ENCODE measurements around the gene SDK1. TPM values are rescaled to one million over a fixed set of nuclear protein-coding genes. Genes with fewer than 3 reads are reported as not detected.

The SDK1 gene
- total and polyA plus RNA-seq, 2 experiments from 2014 or later: 4.1 to 16.5 TPM

DNA sequence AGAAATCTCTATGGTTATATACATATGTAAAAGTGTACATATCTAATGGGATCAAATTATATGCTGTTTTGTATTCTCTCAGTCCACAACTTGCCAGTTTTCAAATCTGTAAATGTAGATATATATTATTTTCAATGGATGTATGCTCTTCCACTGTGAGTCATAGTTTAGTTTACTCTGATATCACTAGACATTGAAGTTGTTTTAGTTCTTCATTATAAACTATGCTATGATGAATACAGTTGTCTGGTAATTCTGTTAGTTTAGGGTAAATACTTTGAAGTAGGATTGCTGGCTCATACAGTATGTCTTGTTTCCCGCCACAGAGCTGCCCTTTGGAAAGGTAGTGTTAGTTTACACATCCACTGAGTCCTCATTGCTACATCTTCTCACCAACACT is 25.2 kb downstream of the SDK1 start:
- H3K9me3 ChIP-seq (ENCODE audit: low read depth): no peaks in the 10 kb centered on the region
- H3K4me1 ChIP-seq (ENCODE audit: low read depth): no peaks in the 10 kb centered on the region
- no peak overlapping the region for H3K4me3 ChIP-seq
- no peaks in the 10 kb centered on the region for H3K27me3 ChIP-seq
- TF ChIP-seq, protein P1, sequence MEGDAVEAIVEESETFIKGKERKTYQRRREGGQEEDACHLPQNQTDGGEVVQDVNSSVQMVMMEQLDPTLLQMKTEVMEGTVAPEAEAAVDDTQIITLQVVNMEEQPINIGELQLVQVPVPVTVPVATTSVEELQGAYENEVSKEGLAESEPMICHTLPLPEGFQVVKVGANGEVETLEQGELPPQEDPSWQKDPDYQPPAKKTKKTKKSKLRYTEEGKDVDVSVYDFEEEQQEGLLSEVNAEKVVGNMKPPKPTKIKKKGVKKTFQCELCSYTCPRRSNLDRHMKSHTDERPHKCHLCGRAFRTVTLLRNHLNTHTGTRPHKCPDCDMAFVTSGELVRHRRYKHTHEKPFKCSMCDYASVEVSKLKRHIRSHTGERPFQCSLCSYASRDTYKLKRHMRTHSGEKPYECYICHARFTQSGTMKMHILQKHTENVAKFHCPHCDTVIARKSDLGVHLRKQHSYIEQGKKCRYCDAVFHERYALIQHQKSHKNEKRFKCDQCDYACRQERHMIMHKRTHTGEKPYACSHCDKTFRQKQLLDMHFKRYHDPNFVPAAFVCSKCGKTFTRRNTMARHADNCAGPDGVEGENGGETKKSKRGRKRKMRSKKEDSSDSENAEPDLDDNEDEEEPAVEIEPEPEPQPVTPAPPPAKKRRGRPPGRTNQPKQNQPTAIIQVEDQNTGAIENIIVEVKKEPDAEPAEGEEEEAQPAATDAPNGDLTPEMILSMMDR (IDR thresholded peaks at IDR 0.05; ENCODE audit: low read depth, low read length): no peak
- H3K27ac ChIP-seq: no peak overlapping the region
- H3K36me3 ChIP-seq: no peaks in the 10 kb centered on the region
- DNase-seq (ENCODE audit: low read depth in 1 of 2, low spot score in 1 of 2): no peak

DNA sequence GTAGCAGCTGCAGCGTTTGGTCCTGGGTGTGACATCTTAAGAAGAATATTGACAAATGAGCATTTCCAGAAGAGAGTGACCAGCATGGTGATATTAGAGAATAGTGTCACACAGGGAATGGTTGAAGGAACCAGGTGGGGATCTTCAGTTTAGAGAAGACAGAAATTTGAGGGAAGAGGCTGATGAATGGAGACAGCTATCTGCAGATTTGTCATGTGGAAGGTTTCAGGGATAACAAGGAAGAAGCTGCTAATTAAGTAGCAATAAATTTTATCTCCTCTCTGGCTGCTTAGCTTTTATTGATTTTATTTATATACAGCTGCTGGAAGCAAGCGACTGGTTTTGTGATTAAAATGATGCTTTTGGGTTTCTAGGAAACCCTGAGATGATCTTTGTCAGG is 26.0 kb downstream of the SDK1 start:
- Histone ChIP-seq H3K4me3 (no peak overlapping the region), H3K9me3 (ENCODE audit: low read depth) (no peaks in the 10 kb centered on the region), H3K27ac (no peak overlapping the region), H3K4me1 (ENCODE audit: low read depth) (no peaks in the 10 kb centered on the region), H3K36me3 (no peaks in the 10 kb centered on the region), H3K27me3 (no peaks in the 10 kb centered on the region)
- TF ChIP-seq, protein P1 (IDR thresholded peaks at IDR 0.05; ENCODE audit: low read depth, low read length): no peak
- no peak for DNase-seq (ENCODE audit: low read depth in 1 of 2, low spot score in 1 of 2)

DNA sequence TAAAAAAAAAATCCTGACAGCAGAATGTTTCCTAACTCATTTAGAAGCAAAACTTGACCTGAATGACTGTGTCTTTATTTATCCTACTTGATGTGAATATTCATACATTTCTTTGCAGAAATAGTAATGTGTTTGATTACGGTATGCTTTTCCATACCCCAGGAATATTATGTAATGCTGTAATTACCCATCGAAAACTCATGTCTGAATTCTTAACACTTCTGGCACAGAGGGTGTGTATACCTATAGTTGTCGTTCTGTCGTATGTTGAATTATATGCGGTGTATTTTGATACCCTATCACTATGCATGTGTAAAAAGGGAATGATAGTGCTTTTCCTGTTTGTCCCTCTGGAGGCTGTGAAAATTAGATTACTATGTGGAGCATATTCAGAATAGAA is 26.6 kb downstream of the SDK1 start:
- no peak for DNase-seq (ENCODE audit: low read depth in 1 of 2, low spot score in 1 of 2)
- Histone ChIP-seq H3K4me1 (ENCODE audit: low read depth) (peaks cover 3% of the 10 kb centered on the region), H3K36me3 (no peaks in the 10 kb centered on the region), H3K9me3 (ENCODE audit: low read depth) (no peaks in the 10 kb centered on the region), H3K27ac (no peak overlapping the region), H3K27me3 (no peaks in the 10 kb centered on the region), H3K4me3 (no peak overlapping the region)
- TF ChIP-seq, protein P1 (IDR thresholded peaks at IDR 0.05; ENCODE audit: low read depth, low read length): no peak

DNA sequence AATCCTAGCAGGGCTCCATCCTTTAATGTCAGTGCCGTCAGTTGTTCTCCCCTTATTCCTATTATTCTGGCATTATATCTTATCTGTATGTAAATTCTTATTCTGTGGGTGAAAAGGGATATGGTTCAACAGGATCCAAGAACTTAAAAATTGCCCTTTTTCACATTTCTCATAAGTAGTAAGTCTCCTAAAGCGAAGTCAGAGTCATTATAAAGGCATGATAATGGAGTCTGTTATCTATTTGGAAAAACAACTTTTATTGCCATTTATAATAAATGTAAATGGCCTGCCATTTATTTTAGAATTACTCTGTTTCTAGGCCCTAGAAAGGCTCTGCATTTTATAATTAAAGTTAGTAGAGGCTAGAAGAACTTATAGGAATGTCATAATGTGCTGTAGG is 31.3 kb downstream of the SDK1 start:
- Histone ChIP-seq H3K4me3 (no peak overlapping the region), H3K36me3 (no peaks in the 10 kb centered on the region), H3K4me1 (ENCODE audit: low read depth) (peaks cover 6% of the 10 kb centered on the region), H3K9me3 (ENCODE audit: low read depth) (no peaks in the 10 kb centered on the region), H3K27me3 (no peaks in the 10 kb centered on the region), H3K27ac (no peak overlapping the region)
- TF ChIP-seq, protein P1 (IDR thresholded peaks at IDR 0.05; ENCODE audit: low read depth, low read length): no peak
- no peak for DNase-seq (ENCODE audit: low read depth in 1 of 2, low spot score in 1 of 2)

DNA sequence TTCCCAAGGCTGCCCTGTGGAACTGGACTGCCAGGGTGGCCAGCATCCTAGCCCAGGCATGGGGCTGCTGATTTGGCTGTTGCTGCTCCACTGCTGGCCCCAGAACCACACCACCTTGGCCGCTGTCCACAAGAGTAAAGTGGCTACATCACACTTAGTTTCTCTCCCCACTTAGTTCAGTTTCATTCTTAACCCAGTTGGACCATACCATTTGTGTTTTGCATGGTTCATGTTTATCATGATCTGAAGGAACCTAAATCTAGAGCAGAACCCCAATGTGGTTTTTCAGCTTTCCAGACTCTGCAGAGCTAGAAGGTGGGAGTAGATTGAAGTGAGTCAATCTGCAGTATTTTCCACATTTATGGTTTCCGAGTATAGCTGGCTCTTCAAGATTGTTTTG is 32.8 kb downstream of the SDK1 start:
- no peak overlapping the region for H3K4me3 ChIP-seq
- TF ChIP-seq, protein P1 (IDR thresholded peaks at IDR 0.05; ENCODE audit: low read depth, low read length): no peak
- no peak for DNase-seq (ENCODE audit: low read depth in 1 of 2, low spot score in 1 of 2)
- H3K36me3 ChIP-seq: no peaks in the 10 kb centered on the region
- no peaks in the 10 kb centered on the region for H3K27me3 ChIP-seq
- H3K4me1 ChIP-seq (ENCODE audit: low read depth): peaks cover 6% of the 10 kb centered on the region
- H3K9me3 ChIP-seq (ENCODE audit: low read depth): no peaks in the 10 kb centered on the region
- H3K27ac ChIP-seq: no peak overlapping the region
